GM18520 (cell line): ENCODE measurements around the gene TPRX2.
"Not testable (repeated sequence)": the region's sequence is repeated elsewhere in the genome, so short reads cannot be mapped to it uniquely, and the experiment has no call there.

Experiments
- ATAC-seq: cut with Tn5 transposase; IDR thresholded peaks from one replicate; pipeline ENCODE4 v1.9.1; 2021; ENCODE audit not compliant: unreplicated experiment

TPRX2 gene

GRCh38 chr19:47860602-47861297 lies 1.7 kb downstream of the TPRX2 start:
- no peak for ATAC-seq

GRCh38 chr19:47861630-47862029 lies 2.6 kb downstream of the TPRX2 start:
- ATAC-seq = no peak

- no peak for ATAC-seq
Measured at GRCh38 chr19:47863514-47863936, 4.5 kb downstream of the TPRX2 start.

GRCh38 chr19:47865166-47865565 lies 6.1 kb downstream of the TPRX2 start:
- ATAC-seq = no peak

GRCh38 chr19:47878906-47879305 lies 19.9 kb downstream of the TPRX2 start:
- ATAC-seq = no peak

- ATAC-seq = not testable (repeated sequence)
Measured at GRCh38 chr19:47879385-47879784, 20.4 kb downstream of the TPRX2 start.

GRCh38 chr19:47881757-47882156 lies 22.7 kb downstream of the TPRX2 start:
- ATAC-seq = no peak

GRCh38 chr19:47882890-47883289 lies 23.9 kb downstream of the TPRX2 start:
- no peak for ATAC-seq

- no peak for ATAC-seq
Measured at GRCh38 chr19:47885067-47885463, 26.0 kb downstream of the TPRX2 start.

- ATAC-seq = no peak
Measured at GRCh38 chr19:47886010-47886559, 27.1 kb downstream of the TPRX2 start, which contains the start of gene SULT2A1. Gene SULT2A1, minus strand, starts transcription at chr19:47886315. Its CDS starts 58 bp downstream, at chr19:47886257.

- no peak for ATAC-seq
Measured at GRCh38 chr19:47890865-47891621, 32.0 kb downstream of the TPRX2 start.

GRCh38 chr19:47891622-47891922 lies 32.5 kb downstream of the TPRX2 start:
- no peak for ATAC-seq

GRCh38 chr19:47891923-47892666 lies 33.1 kb downstream of the TPRX2 start:
- ATAC-seq = no peak

- no peak for ATAC-seq
Measured at GRCh38 chr19:47895165-47895782, 36.2 kb downstream of the TPRX2 start.

GRCh38 chr19:47896019-47896418 lies 37.0 kb downstream of the TPRX2 start:
- ATAC-seq = no peak

GRCh38 chr19:47896773-47897172 lies 37.7 kb downstream of the TPRX2 start:
- ATAC-seq = no peak

GRCh38 chr19:47897861-47898260 lies 38.8 kb downstream of the TPRX2 start:
- ATAC-seq = no peak

GRCh38 chr19:47899335-47899734 lies 40.3 kb downstream of the TPRX2 start:
- ATAC-seq = no peak

GRCh38 chr19:47901370-47901769 lies 42.3 kb downstream of the TPRX2 start:
- ATAC-seq = no peak

- not testable (repeated sequence) for ATAC-seq
Measured at GRCh38 chr19:47909350-47909749, 50.3 kb downstream of the TPRX2 start.

GRCh38 chr19:47910191-47910590 lies 51.2 kb downstream of the TPRX2 start:
- not testable (repeated sequence) for ATAC-seq
